ENCODE measurements around the gene OPA3. TPM values are rescaled to one million over a fixed set of nuclear protein-coding genes. Genes with fewer than 3 reads are reported as not detected.

OPA3 gene
- total RNA-seq = 4.7 and 6.3 TPM in 2 replicates

GRCh38 chr19:45584332-45585157 is at the start of gene OPA3:
Gene OPA3, minus strand, starts transcription at chr19:45584802. Its CDS starts 38 bp downstream, at chr19:45584764.

GRCh38 chr19:45601524-45602374 is 17.1 kb upstream of the OPA3 start, which contains the start of gene GPR4:
Gene GPR4, minus strand, starts transcription at chr19:45602212. Its CDS starts 10,346 bp downstream, at chr19:45591866.

GRCh38 chr19:45506989-45507871 is 77.4 kb downstream of the OPA3 start, which contains the start of gene VASP:
Gene VASP, plus strand, starts transcription at chr19:45507479. Its CDS starts 293 bp downstream, at chr19:45507772.

GRCh38 chr19:45498411-45499195 is 86.0 kb downstream of the OPA3 start, which contains the start of gene PPM1N:
Gene PPM1N, plus strand, starts transcription at chr19:45498443. Its CDS starts 30 bp downstream, at chr19:45498473.

Other genes with a start within 250 kb of the OPA3 start
- 0.13 and 0.16 TPM in 2 replicates for gene KLC3, start 244.1 kb downstream of the OPA3 start, total RNA-seq
- gene ERCC2, start 214.2 kb downstream of the OPA3 start, total RNA-seq = 10.7 and 33.6 TPM in 2 replicates
- 7.1 and 32.3 TPM in 2 replicates for gene PPP1R13L, start 179.7 kb downstream of the OPA3 start, total RNA-seq
- gene POLR1G, start 178.2 kb downstream of the OPA3 start, total RNA-seq = 5.8 and 12.6 TPM in 2 replicates
- gene ERCC1, start 160.9 kb downstream of the OPA3 start, total RNA-seq = 40.3 and 50.5 TPM in 2 replicates
- gene FOSB, start 116.8 kb downstream of the OPA3 start, total RNA-seq = 0.49 and 18.5 TPM in 2 replicates
- 4.2 and 7.4 TPM in 2 replicates for gene RTN2, start 87.8 kb downstream of the OPA3 start, total RNA-seq
- gene PPM1N, start 86.4 kb downstream of the OPA3 start, total RNA-seq = 0.32 and 0.63 TPM in 2 replicates
- 53.5 and 100 TPM in 2 replicates for gene VASP, start 77.3 kb downstream of the OPA3 start, total RNA-seq
- 2.3 and 4.1 TPM in 2 replicates for gene GPR4, start 17.4 kb upstream of the OPA3 start, total RNA-seq
- gene EML2, start 54.6 kb upstream of the OPA3 start, total RNA-seq = 16.2 and 23.0 TPM in 2 replicates
- gene GIPR, start 83.4 kb upstream of the OPA3 start, total RNA-seq = not detected in 2 replicates
- gene SNRPD2, start 107.2 kb upstream of the OPA3 start, total RNA-seq = 398 and 604 TPM in 2 replicates
- gene QPCTL, start 107.9 kb upstream of the OPA3 start, total RNA-seq = 5.0 and 5.5 TPM in 2 replicates
- 3.4 and 6.9 TPM in 2 replicates for gene FBXO46, start 146.1 kb upstream of the OPA3 start, total RNA-seq
- gene MEIOSIN, start 148.6 kb upstream of the OPA3 start, total RNA-seq = not detected in 2 replicates
- gene SIX5, start 184.4 kb upstream of the OPA3 start, total RNA-seq = 3.4 and 6.5 TPM in 2 replicates
- gene DMPK, start 197.7 kb upstream of the OPA3 start, total RNA-seq = 7.9 and 25.9 TPM in 2 replicates
- gene DMWD, start 208.0 kb upstream of the OPA3 start, total RNA-seq = 16.4 and 40.8 TPM in 2 replicates
- 0.13 and 0.16 TPM in 2 replicates for gene RSPH6A, start 230.5 kb upstream of the OPA3 start, total RNA-seq